RWPE2 (cell line): ENCODE results near the gene NUDT21.
"Not testable (repeated sequence)": the region's sequence is repeated elsewhere in the genome, so short reads cannot be mapped to it uniquely, and the experiment has no call there.

Experiments used
- ATAC-seq: fragments of 200-7000 bp; cut with Tn5 transposase; 3 replicates; pipeline ENCODE4 v1.9.1; 2021; ENCODE audit warnings: low read depth
- DNase-seq: peaks from one replicate; pipeline ENCODE4 v3.0.0-alpha.2; 2020; ENCODE audit warnings: low spot score
- H3K27ac ChIP-seq: fragments of 450-650 bp; 2 replicates; pipeline ENCODE4 v1.5.1; 2017; ENCODE audit warnings: mild to moderate bottlenecking; ENCODE audit not compliant: poor library complexity, severe bottlenecking
- H3K27me3 ChIP-seq: fragments of 250-450 bp; sonication (Bioruptor Pico); 2 replicates; pipeline ENCODE4 v1.5.1; 2021; ENCODE audit warnings: mild to moderate bottlenecking, moderate library complexity; ENCODE audit not compliant: insufficient read depth, poor library complexity, severe bottlenecking
- H3K36me3 ChIP-seq: fragments of 250-450 bp; sonication (Bioruptor Pico); 2 replicates; pipeline ENCODE4 v1.5.1; 2020; ENCODE audit warnings: low read depth, mild to moderate bottlenecking, moderate library complexity
- H3K4me1 ChIP-seq: fragments of 250-450 bp; sonication (Bioruptor Pico); 2 replicates; pipeline ENCODE4 v1.5.1; 2021; ENCODE audit warnings: mild to moderate bottlenecking, moderate library complexity; ENCODE audit not compliant: insufficient read depth, poor library complexity, severe bottlenecking
- H3K4me3 ChIP-seq: fragments of 250-450 bp; sonication (Bioruptor Pico); 2 replicates; pipeline ENCODE4 v1.5.1; 2021; ENCODE audit warnings: mild to moderate bottlenecking, moderate library complexity; ENCODE audit not compliant: severe bottlenecking
- H3K9me3 ChIP-seq: fragments of 250-450 bp; sonication (Bioruptor Pico); 2 replicates; pipeline ENCODE4 v1.5.1; 2021; ENCODE audit warnings: mild to moderate bottlenecking, moderate library complexity; ENCODE audit not compliant: severe bottlenecking
- TF ChIP-seq, protein P1 (sequence below): fragments of 450-650 bp; IDR thresholded peaks from one replicate; pipeline ENCODE4 v1.5.1; 2017; ENCODE audit warnings: mild to moderate bottlenecking, moderate library complexity; ENCODE audit not compliant: poor library complexity, severe bottlenecking

The NUDT21 gene

DNA sequence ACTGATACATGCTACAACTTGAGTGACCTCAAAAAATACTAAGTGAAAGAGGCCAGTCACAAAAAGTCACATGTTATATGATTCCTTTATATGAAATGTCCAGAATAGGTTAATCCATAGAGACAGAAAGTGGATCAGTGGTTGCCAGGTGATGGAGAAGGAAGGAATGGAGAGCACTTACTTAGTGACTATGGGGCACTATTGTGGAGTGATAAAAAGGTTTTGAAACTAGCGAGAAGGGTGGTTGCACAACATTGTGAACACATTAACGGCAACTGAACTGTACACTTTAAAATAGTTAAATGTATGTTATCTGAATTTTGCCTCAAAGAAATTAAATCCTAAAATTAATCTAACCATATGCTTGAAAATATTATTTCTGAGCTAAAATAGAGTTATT is 51.6 kb downstream of the NUDT21 start:
- H3K4me3 ChIP-seq, result no peak overlapping the region
- peaks cover 54% of the 10 kb centered on the region for H3K36me3 ChIP-seq
- TF ChIP-seq, protein P1, sequence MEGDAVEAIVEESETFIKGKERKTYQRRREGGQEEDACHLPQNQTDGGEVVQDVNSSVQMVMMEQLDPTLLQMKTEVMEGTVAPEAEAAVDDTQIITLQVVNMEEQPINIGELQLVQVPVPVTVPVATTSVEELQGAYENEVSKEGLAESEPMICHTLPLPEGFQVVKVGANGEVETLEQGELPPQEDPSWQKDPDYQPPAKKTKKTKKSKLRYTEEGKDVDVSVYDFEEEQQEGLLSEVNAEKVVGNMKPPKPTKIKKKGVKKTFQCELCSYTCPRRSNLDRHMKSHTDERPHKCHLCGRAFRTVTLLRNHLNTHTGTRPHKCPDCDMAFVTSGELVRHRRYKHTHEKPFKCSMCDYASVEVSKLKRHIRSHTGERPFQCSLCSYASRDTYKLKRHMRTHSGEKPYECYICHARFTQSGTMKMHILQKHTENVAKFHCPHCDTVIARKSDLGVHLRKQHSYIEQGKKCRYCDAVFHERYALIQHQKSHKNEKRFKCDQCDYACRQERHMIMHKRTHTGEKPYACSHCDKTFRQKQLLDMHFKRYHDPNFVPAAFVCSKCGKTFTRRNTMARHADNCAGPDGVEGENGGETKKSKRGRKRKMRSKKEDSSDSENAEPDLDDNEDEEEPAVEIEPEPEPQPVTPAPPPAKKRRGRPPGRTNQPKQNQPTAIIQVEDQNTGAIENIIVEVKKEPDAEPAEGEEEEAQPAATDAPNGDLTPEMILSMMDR, result no peak
- ATAC-seq (no peak), DNase-seq (no peak)
- H3K27ac ChIP-seq, result no peak overlapping the region
- H3K4me1 ChIP-seq, result no peaks in the 10 kb centered on the region
- H3K9me3 ChIP-seq, result no peaks in the 10 kb centered on the region
- no peaks in the 10 kb centered on the region for H3K27me3 ChIP-seq

DNA sequence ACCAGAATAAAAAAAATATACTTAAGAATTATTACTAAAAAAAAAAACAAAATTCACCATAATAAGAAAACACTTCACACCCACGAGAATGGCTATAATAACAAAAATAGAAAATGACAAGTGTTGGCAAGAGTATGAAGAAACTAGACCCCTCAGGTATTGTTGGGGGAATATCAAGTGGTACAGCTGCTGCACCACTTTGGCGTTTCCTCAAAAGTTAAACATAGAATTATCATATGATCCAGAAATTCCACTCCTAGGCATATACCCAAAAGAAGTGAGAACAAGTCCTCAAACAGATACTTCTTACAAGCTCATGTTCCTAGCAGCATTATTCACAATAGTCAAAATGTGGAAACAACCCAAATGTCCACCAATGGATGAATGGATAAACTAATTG is 52.1 kb downstream of the NUDT21 start:
- no peaks in the 10 kb centered on the region for H3K4me1 ChIP-seq
- H3K9me3 ChIP-seq, result no peaks in the 10 kb centered on the region
- H3K36me3 ChIP-seq, result peaks cover 52% of the 10 kb centered on the region
- no peak for ATAC-seq
- TF ChIP-seq, protein P1, result no peak
- H3K27ac ChIP-seq, result no peak overlapping the region
- no peaks in the 10 kb centered on the region for H3K27me3 ChIP-seq
- DNase-seq, result no peak
- no peak overlapping the region for H3K4me3 ChIP-seq

DNA sequence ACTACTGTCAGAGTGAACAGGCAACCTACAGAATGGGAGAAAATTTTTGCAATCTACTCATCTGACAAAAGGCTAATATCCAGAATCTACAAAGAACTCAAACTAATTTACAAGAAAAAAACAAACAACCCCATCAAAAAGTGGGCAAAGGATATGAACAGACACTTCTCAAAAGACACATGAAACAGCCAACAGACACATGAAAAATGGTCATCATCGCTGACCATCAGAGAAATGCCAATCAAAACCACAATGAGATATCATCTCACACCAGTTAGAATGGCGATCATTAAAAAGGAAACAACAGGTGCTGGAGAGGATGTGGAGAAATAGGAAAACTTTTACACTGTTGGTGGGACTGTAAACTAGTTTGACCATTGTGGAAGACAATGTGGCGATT is 54.4 kb downstream of the NUDT21 start:
- DNase-seq, H3K27me3 ChIP-seq, ATAC-seq, H3K4me3 ChIP-seq, H3K27ac ChIP-seq, H3K9me3 ChIP-seq, H3K4me1 ChIP-seq: not testable (repeated sequence)
- H3K36me3 ChIP-seq, result peaks cover 42% of the 10 kb centered on the region

DNA sequence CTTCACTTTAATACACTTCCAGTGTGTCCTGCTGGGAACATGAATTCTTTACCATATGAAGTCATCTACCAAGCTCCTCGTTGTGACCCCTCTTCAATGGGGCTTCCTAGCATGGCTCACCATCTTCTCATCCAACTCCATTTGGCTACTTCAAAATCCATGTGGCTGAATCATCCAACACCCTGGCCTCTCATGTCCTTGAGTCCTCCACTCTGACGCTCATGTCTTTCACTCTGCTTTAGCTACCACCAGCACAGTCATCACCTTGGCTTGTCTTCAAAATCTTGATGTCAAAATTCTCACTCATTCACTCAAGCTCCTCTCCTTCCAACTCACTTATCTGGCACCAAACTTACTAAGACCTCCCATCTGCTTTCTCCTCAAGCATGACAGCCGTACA is 61.6 kb downstream of the NUDT21 start:
- ATAC-seq (peak; percentile 73), DNase-seq (no peak)
- peaks cover 4% of the 10 kb centered on the region for H3K4me1 ChIP-seq
- peak overlapping the region; percentile 0 for H3K27ac ChIP-seq
- no peak overlapping the region for H3K4me3 ChIP-seq
- no peaks in the 10 kb centered on the region for H3K9me3 ChIP-seq
- no peaks in the 10 kb centered on the region for H3K27me3 ChIP-seq
- peaks cover 65% of the 10 kb centered on the region for H3K36me3 ChIP-seq
- TF ChIP-seq, protein P1, result no peak

DNA sequence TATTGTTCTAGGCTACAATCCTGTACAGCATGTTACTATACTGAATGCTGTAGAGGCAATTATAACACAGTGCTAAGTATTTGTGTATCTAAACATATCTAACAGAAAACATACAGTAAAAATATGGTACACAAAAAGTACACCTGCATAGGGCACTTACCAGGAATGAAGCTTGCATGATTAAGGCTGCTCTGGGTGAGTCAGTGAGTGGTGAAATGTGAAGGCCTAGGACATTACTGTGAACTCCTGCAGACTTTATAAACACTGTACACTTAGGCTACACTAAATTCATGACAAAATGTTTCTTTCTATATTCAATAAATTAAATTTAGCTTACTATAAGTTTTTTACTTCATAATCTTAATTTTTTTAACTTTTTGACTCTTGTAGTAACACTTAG is 62.9 kb downstream of the NUDT21 start:
- no peak overlapping the region for H3K4me3 ChIP-seq
- TF ChIP-seq, protein P1, result no peak
- DNase-seq (no peak), ATAC-seq (peak; percentile 64; the same call in 1 of the 3 replicates)
- H3K9me3 ChIP-seq, result no peaks in the 10 kb centered on the region
- H3K27me3 ChIP-seq, result no peaks in the 10 kb centered on the region
- H3K27ac ChIP-seq, result no peak overlapping the region
- H3K4me1 ChIP-seq, result peaks cover 8% of the 10 kb centered on the region
- peaks cover 69% of the 10 kb centered on the region for H3K36me3 ChIP-seq
